Coronary artery (tissue), 2 donors: ENCODE results near the gene TTLL7.

Source experiments
- DNase-seq: peaks from one replicate; pipeline ENCODE4 v3.0.0-alpha.2; 2017; ENCODE audit warnings: low spot score
- H3K27ac ChIP-seq, 2 donors: fragments of 200-600 bp; sonication (generic); one replicate each; pipeline ENCODE4 v1.5.1; 2016 to 2019
- H3K4me3 ChIP-seq: fragments of 200-600 bp; sonication (generic); 2 replicates; pipeline ENCODE4 v1.5.1; 2016; ENCODE audit warnings: mild to moderate bottlenecking, moderate library complexity
- TF ChIP-seq, protein P1 (sequence below): fragments of 200-600 bp; sonication (generic); IDR thresholded peaks from one replicate; pipeline ENCODE4 v1.5.1; 2019; ENCODE audit warnings: antibody characterized with exemption

Gene TTLL7

GRCh38 chr1:84021822-84022221 lies 22.9 kb upstream of the TTLL7 start:
- no peak overlapping the region for H3K4me3 ChIP-seq
- H3K27ac ChIP-seq, result no peak overlapping the region
- TF ChIP-seq, protein P1, sequence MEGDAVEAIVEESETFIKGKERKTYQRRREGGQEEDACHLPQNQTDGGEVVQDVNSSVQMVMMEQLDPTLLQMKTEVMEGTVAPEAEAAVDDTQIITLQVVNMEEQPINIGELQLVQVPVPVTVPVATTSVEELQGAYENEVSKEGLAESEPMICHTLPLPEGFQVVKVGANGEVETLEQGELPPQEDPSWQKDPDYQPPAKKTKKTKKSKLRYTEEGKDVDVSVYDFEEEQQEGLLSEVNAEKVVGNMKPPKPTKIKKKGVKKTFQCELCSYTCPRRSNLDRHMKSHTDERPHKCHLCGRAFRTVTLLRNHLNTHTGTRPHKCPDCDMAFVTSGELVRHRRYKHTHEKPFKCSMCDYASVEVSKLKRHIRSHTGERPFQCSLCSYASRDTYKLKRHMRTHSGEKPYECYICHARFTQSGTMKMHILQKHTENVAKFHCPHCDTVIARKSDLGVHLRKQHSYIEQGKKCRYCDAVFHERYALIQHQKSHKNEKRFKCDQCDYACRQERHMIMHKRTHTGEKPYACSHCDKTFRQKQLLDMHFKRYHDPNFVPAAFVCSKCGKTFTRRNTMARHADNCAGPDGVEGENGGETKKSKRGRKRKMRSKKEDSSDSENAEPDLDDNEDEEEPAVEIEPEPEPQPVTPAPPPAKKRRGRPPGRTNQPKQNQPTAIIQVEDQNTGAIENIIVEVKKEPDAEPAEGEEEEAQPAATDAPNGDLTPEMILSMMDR, result no peak
- no peak for DNase-seq

DNA sequence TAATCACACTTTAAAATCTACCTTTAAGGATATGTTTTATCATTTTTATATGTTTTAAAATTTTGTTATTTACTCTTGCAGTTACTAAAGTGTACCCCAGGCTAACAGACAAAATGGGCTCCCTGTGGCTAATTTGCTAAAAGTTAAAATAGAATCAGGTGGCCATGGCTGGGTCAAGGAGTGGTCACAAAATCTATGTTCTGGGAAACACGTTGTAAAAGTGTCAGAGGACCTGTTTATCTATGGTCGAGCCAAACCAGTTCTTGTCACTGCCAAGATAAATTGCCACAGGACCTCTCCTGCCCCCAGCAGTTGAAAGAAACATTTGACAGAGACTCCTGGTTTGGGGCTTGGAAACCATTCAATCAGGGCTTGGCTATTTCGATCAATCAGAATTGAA lies 21.2 kb upstream of the TTLL7 start:
- Histone ChIP-seq H3K4me3 (no peak overlapping the region), H3K27ac (no peak overlapping the region)
- TF ChIP-seq, protein P1, result no peak
- DNase-seq, result no peak

GRCh38 chr1:84019217-84019616 lies 20.3 kb upstream of the TTLL7 start:
- no peak for DNase-seq
- H3K27ac ChIP-seq, result no peak overlapping the region
- H3K4me3 ChIP-seq, result no peak overlapping the region
- TF ChIP-seq, protein P1, result no peak

- no peak for DNase-seq
- no peak overlapping the region for H3K4me3 ChIP-seq
- H3K27ac ChIP-seq, result no peak overlapping the region
- TF ChIP-seq, protein P1, result no peak
Measured at GRCh38 chr1:84013708-84014107, 14.8 kb upstream of the TTLL7 start.

GRCh38 chr1:84012018-84012417 lies 13.1 kb upstream of the TTLL7 start:
- no peak for DNase-seq
- TF ChIP-seq, protein P1, result no peak
- H3K4me3 ChIP-seq, result no peak overlapping the region
- H3K27ac ChIP-seq, result no peak overlapping the region

- TF ChIP-seq, protein P1, result no peak
- Histone ChIP-seq H3K4me3 (no peak overlapping the region), H3K27ac (no peak overlapping the region)
- DNase-seq, result no peak
Measured at GRCh38 chr1:84010136-84010535, 11.2 kb upstream of the TTLL7 start.

GRCh38 chr1:84008631-84009030 lies 9.7 kb upstream of the TTLL7 start:
- H3K27ac ChIP-seq, result no peak overlapping the region
- TF ChIP-seq, protein P1, result no peak
- DNase-seq, result no peak
- H3K4me3 ChIP-seq, result no peak overlapping the region
